GM19452 (cell line): ENCODE data around the gene HDC.

ENCODE experiments used
- ATAC-seq: cut with Tn5 transposase; IDR thresholded peaks from one replicate; pipeline ENCODE4 v1.9.1; 2021; ENCODE audit not compliant: unreplicated experiment

The HDC gene

DNA sequence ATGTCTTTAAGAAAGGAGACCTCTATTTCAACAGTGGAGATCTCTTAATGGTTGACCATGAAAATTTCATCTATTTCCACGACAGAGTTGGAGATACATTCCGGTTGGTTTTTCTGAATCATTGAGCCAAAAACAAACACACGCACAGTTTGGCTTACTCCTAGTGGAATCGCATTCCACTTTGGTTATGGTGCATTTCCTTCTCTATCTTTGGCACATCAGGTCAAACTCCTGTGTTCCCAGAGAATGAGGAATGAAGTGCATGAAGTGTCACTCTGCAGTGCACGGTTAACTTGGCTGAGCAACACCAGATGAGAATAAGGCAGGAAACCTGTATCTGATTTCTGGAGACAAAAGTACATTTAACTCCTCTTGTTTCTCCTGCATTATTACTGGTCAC lies 38.5 kb downstream of the HDC start:
- no peak for ATAC-seq

DNA sequence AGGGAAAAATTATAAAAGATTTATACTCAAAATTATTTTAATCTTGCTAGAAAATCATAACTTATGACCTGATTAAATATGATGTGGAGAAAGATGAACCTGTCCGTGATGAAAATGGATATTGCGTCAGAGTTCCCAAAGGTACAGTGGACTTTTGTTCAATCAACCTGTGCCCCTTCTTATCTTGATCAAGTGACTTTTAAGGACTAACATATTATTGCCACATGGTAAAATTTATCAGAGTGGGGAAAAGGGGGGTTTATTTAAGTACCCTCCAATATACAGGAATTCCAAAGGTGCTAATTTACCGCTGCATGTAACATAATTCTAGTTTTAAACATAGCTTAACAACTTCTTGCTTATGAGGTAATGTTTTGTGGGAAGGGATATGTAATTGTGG lies 39.6 kb downstream of the HDC start:
- no peak for ATAC-seq

DNA sequence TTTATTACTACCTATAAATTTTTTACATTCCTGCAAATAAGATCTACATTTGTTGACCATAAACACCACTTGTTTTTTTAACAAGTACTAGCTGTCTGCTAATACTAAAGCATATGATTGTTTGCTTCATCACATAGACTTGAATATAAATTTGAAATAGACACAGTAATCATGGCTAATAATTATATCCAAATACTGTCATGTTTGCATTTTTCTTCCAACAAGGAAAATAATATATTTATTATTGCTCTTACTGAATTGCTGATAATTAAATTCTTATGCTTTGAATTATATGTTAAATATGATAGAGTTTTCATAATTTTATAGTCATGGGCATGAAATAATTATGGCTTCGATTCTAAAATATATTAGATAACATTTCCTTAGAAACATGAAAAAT lies 40.5 kb downstream of the HDC start:
- ATAC-seq: no peak

DNA sequence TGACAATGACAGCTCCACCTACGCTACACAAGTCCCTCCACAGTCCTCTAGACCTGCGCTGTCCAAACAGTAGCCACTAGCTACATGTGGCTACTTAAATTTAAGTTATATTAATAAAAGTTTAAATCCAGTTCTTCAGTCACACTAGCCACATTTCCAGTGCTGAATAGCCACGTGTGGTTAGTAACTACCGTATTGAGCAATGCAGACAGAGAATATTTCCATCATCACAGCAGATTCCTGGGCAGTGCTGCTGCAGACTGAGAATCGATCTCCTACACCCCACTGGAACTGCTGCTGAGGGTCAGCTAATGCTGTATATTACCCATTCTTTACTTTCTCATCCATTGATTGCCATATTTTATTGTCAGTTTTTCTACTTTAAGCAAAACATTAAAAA lies 40.9 kb downstream of the HDC start:
- ATAC-seq: no peak

DNA sequence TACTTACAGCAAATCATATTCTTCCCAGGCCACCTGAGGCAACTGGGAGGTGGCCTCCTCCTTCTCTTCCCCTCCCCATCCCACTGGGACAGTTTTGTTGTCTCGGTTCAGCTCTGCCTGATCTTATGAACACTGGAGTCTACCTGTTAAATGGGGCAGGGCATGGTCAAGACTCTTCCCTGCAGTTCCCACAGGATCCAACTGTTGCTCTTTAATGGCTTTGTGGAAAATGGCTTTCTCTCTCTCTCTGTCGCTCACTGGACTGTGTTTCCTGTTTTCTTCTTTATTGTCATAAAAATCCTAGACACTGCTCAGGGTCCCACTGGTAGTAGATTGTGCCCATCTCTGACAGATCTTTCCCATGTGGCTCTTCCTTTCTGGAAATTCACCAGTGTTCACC lies 43.3 kb downstream of the HDC start:
- no peak for ATAC-seq

DNA sequence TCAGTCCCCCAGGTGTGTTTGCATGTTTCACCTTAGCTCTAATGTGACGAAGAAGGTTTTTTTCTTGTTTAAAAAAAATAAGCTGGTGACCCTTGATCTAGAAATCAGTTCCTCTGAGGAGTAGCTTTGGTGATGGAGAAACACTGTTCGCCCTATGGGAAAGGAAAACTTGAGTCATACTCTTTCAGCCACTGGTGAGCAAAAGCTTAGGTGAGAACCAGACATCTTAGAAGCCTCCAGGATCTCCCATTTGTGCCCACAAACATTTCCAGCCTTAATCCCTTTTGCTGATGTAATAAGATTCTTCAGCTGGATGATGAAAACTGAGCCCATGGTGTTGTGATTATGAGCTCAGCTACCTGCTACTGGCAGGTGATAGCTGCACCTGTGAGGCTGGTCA lies 45.7 kb downstream of the HDC start:
- ATAC-seq: no peak

DNA sequence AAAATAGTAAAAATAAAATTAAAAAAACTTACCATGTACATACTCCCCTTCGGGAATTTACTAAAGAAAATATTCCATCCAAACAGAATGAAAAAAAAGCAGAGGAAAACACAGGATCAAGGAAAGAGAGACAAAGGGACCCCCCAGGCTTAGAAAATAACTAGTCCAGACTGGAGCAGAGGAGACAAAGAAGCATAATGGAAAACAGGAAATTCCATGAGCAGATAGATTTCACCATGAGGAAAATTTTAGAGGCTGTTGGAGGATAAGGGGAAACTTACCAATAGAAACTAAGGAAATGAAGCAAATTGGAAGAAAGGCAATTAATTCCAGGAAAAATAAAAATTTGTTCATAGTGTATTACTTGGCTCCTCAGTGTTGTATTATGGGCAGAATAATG lies 46.8 kb downstream of the HDC start:
- no peak for ATAC-seq

DNA sequence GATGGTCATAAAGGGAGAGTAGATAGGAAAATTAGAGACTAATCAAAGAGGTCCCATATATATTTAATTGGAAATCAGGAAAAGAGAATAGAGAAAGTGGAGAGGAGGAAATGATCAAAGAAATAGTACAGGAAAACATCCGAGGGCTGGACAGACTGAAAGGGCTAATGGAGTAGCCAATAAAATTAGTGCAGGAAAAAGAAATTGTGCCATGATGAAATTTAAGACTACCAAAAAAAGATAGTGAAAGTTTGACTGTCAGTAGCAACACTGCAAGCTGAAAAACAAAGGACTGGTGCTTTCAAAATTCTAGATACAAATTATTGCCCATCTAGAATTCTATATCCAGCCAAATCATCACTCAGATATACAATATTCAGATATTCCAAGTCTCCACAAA lies 47.2 kb downstream of the HDC start:
- no peak for ATAC-seq

DNA sequence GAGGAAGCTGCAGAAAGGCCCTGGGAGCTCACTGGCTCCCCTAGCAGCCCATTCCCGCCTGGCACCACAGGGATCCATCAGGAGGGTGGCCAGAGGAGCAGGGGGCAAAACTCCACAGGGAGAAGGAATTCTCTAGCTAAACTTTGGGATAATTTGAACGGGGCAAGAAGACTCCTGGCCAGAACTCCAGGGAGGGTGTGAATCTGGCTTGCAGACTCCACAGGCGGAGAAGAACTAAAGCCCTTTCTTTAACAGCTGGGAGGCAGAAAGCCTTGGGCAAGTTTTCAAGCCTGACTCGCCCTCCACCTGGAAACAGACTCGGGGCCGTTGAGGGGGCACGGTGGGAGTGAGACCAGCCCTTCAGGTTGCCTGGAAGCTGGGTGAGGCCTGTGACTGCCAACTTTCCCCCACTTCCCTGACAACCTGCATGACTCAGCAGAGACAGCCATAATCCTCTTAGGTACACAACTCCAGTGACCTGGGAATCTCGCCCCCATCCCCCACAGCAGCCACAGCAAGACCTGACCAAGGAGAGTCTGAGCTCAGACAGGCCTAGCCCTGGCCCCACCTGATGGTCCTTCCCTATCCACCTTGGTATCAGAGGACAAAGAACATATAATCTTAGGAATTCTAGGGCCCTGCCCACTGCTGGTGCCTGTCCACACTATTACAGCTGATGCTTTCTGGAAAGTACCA lies 54.9 kb downstream of the HDC start:
- no peak for ATAC-seq

DNA sequence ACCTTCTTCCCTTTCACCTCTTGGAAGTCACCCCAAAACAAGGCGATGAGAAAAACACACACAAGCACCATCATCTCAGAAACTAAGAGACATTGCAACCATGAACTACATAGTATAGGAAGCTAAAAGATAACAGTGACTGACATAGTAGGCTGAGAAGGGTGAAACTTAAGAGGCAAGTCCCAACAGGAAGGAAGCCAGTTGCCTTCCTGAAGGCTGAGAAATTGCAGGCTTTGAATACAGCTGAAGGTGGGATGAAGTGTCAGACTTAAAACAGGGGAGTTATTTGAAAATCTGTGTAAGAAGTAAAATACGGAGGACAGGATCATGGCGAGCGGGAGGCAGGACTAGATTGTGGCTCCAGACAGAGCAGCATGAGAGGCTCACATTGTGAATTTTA lies 55.7 kb downstream of the HDC start:
- no peak for ATAC-seq

DNA sequence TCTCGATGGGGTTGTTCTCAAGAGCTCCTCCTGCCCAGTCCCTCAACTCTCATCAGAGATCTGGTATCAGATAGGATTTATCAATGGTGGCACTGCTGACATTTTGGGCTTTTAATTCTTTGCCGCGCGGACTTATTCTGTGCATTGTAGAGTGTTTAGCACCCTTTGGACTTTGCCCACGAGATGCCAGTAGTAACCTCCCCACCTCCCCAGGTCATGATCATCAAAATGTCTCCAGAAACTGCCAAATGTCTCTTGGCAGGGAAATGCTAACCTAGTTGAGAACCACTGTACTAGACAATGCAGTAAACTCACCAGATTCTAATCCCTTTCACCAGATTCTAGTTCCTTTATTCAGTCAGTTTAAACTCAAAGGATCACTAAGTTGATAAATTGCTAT lies 59.5 kb downstream of the HDC start:
- no peak for ATAC-seq

DNA sequence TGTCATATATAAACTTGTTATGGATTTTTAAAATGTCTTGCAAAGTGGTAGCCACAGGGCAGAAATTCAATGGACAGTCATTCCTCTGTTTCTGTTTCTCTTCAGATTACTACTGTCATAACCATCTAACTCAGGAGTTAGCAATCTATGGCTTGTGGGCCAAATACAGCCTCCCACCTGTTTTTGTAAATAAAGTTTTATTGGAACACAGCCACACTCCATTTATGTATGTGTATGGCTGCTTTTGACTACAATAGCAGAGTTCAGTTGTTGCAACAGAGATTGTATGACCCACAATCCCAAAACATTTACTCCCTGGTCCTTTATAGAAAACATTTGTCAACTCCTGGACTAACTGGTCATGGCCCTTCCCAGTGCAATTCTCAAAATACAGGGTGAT lies 63.5 kb downstream of the HDC start:
- no peak for ATAC-seq

DNA sequence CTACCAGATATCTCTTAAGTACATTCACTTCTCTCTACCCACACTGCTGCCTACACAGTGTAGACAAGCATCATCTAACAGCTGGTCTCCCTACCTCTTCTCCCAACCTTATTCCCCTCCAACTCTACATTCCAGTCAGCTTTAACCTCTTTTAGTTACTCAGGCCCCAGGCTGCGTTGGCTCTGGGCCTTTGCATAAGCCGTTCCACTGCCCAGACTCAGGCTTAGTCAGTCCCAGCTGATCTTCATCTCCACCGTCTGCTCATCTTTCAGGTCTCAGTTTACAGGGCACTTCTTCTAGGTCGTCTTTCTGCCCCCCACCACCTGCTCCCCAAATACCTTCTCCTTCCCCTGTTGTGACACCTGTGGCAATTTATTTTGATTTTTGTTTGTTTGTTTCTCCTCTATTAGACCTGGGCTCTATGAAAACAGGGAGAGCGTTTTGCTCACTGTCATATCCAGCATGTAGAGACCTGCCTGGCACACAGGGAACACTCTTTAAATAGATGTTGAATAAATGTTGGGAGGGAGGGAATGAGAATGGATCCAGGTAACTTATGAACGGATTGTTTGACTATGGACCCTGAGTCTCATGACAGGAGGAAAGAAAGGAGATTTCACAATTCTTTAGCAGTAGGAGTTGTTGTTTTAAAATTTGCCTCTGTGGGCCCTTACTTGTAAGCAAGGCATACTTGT lies 72.5 kb downstream of the HDC start:
- ATAC-seq: no peak

DNA sequence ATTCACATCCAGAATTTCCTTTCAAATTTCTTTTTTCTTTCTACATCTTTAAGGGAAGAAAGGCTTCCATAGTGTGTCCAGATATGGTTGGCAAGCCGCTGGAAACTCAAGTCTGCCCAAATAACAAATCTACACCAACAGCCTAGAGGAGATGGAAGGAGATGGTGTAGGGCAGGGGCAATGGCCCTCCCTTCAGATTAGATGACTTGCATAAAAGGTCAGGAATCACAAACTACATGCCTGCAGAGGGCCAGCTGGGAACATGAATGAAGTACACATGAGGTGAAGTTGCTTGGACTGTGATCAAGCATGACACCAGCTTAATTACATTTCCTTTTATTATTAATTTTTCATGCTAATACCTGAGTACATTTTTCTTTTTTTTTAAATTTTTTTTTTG lies 73.4 kb downstream of the HDC start:
- no peak for ATAC-seq
